NCI-H2196 (cell line): ENCODE data around the gene METRN.
"Not testable (repeated sequence)": the region's sequence is repeated elsewhere in the genome, so short reads cannot be mapped to it uniquely, and the experiment has no call there.

ENCODE experiments used
- DNase-seq: peaks from one replicate; lab custom pipeline; 2025; ENCODE audit not compliant: unreplicated experiment; lab: John Stamatoyannopoulos, UW

Gene METRN

GRCh38 chr16:754121-754607 lies 39.2 kb downstream of the METRN start:
- not testable (repeated sequence) for DNase-seq

- no peak for DNase-seq
Measured at GRCh38 chr16:754656-755055, 39.7 kb downstream of the METRN start.

GRCh38 chr16:756428-756827 lies 41.5 kb downstream of the METRN start:
- DNase-seq, result no peak

GRCh38 chr16:759110-759910 lies 44.4 kb downstream of the METRN start:
- no peak for DNase-seq

GRCh38 chr16:760065-760464 lies 45.1 kb downstream of the METRN start:
- DNase-seq, result no peak

GRCh38 chr16:760545-761343 lies 45.8 kb downstream of the METRN start, which contains the start of gene MSLN:
Gene MSLN (plus strand): TSS chr16:760734. CDS start chr16:762681, 1,947 bp downstream.
- no peak for DNase-seq

GRCh38 chr16:761625-762513 lies 47.0 kb downstream of the METRN start:
- no peak for DNase-seq

GRCh38 chr16:762595-763268 lies 47.8 kb downstream of the METRN start:
- DNase-seq, result no peak

GRCh38 chr16:763369-764183 lies 48.7 kb downstream of the METRN start:
- no peak for DNase-seq

GRCh38 chr16:764184-764750 lies 49.3 kb downstream of the METRN start:
- DNase-seq, result no peak

- no peak for DNase-seq
Measured at GRCh38 chr16:764848-765487, 50.0 kb downstream of the METRN start.

GRCh38 chr16:765488-765865 lies 50.6 kb downstream of the METRN start:
- no peak for DNase-seq

GRCh38 chr16:766008-766819 lies 51.3 kb downstream of the METRN start:
- DNase-seq, result no peak

GRCh38 chr16:766820-767640 lies 52.1 kb downstream of the METRN start:
- DNase-seq, result no peak

- no peak for DNase-seq
Measured at GRCh38 chr16:767743-768235, 52.9 kb downstream of the METRN start.

- DNase-seq, result no peak
Measured at GRCh38 chr16:768428-768827, 53.5 kb downstream of the METRN start.
